ENCODE results near the gene SEMA3D.

SEMA3D gene

GRCh38 chr7:85119934-85120333, 66.9 kb downstream of the SEMA3D start:
- DNase-seq = no peak

GRCh38 chr7:85115862-85116261, 71.0 kb downstream of the SEMA3D start:
- DNase-seq = no peak

- DNase-seq = no peak
Measured at GRCh38 chr7:85115006-85115405, 71.8 kb downstream of the SEMA3D start.

DNA sequence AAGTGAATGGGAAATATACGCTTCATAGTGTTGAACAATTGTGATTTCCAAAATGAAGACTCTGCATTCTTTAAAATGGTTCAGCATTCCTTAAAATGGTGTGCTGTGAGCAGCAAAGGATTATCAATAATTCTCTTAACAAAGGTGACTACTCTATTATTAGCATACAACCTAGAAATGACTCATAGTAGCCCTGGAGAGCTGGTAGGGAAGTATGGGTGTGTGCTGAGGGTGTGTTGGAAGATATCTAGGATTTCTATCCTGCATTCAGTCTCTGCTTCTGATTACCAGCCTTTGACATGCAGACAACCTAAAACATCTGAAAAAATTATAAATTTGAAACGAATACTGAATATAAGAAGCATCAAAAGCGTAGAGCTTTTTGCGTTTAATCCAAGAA, 72.5 kb downstream of the SEMA3D start:
- no peak for DNase-seq

DNA sequence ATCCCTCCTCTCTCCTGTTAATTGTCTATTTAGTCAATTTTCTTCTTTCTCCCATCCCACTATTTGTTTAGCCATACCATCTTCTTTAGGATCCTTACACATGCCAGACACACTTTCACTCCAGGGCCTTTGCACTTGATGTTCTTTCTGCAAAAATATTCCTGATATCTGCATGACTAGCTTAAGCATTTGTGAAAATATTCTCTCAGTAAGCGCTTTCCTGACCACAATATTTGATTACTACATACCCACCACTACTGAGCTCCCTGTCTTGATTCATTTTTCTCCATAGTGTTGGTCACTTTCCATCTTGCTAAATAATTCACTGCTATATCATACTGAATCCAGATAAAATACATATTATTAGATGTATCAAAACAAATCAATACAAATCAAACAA, 75.1 kb downstream of the SEMA3D start:
- DNase-seq = no peak

- no peak for DNase-seq
Measured at GRCh38 chr7:85106719-85107118, 80.1 kb downstream of the SEMA3D start.

DNA sequence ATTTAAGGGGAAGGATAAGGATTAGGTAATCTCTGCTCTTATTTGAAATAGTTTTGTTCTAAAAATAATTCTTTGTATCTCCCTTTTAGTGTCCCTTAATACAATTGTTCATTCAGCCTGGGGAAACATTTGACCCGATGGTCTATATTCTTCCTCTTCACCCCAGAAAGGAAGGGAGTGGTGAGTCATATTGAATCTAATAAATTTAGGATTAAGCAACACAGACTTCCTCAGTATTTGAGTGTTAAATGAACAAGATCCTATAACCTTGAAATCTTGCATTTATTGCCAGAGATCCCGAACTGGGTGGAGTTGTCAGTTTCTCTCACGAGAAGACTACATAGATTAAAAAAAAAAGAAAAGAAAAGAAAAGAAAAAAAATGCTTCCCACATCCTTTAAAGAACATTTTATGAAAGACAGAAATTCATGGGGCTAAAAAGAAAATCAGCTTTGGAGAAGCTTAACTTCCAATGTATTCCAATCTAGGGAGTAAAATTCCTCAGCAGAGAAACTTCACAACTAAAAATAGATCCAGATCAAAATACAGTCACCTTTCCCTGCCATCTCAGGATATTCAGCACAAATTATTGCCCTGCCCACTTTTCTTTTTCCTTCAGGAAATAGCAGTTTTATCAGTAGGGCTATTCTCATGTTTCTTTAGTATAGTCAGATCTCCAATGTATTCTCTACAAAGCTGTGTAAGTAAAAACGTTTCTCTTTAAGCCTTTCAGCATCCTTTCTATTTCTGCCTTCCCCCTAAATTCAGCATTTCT, 82.2 kb downstream of the SEMA3D start:
- no peak for DNase-seq

DNA sequence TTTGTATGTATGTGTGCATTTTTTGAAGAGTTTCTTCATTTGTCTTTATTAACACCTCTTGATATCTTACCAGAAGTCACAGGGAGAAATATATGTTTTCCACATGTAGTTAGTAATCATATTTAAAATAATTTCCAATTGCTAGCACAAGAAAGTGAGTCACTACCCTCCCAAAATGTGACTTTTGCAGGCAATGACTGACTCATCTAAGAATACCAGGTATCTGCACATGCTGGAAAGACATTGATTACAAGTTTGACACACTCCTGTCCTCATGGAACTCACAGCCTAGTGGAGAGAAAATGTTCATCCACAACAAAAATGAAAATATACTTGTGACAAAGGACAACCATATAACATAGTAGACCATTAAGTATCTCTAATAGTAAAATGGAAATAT, 82.9 kb downstream of the SEMA3D start:
- no peak for DNase-seq

DNA sequence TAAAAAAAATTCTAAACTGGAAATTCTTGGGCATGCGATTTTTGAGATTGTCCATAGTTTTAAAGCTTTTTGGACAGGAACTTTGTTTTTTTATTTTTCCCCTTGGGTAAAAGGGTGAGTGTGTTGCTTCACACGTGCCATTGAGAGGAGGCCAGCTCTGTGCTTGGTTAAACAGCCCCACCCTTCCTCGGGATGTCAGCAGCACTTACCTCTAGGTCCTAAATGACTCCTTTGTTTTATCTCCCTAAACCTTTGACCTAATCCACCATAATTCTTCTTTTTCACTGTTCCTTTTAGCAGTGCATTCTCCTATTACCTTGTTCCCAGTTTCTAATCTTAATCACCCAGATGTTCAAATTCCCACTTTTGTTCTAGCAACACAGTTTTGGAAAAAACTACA, 83.5 kb downstream of the SEMA3D start:
- DNase-seq = no peak

DNA sequence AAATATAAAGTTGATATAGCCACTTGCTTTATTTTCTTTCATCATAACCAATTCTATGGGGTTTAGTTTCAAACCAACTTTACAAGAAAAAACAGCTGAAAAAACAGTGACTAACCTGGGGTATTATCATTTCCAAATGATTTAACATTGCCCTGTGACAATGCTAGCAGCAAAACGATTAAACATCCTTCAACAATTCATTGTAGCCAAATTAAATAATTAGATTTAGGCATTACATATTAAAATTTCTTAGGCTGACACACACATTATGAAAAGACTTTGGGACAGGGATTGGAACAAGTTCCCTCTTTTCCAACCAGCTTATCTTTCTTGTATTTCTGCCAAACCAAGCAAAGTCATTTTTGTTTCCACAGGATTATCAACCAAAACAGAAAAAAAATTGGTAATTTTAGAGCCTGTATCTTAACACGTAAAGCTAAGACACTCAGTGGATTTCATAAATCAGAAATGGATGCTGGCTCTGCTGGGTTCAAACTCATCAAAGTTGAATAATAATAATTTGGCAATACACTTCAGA, 84.0 kb downstream of the SEMA3D start:
- no peak for DNase-seq

DNA sequence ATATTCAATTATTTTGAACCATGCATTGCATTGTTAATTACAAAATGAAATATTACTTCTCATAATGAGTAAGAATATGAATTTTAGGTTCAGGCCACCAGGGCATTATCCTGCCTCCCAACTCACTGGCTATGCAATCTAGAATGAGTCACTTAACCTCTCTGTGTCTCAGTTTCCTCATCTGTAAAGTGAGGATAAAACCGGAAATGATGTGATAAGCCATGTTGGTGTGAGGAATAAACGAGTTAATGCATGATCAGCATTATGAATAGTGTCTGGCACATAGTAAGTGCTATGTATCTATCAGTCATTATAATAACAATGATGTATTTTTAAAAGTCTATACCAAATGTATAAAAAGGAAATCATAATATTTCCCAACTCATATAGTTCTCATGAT, 85.5 kb downstream of the SEMA3D start:
- DNase-seq = no peak

GRCh38 chr7:85097844-85098243, 89.0 kb downstream of the SEMA3D start:
- no peak for DNase-seq

DNA sequence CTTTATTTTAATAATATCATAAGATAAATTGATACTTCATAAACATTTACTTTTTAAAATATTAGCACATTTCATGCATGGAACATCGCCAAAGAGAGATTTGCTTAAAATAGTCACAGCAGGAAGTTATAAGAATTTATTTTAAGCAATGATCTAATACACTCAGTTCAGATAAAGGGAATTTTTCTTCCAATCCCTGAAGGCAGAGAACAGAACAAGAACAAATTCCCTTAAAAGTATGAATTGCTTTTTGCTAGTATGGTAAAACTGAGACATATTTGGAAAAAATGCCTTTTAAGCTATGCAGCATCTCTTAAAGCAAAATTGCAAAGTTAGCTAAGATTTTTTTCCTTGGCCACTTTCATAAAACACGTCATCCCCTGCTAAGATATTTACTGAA, 91.0 kb downstream of the SEMA3D start:
- DNase-seq = no peak

- no peak for DNase-seq
Measured at GRCh38 chr7:85095366-85095765, 91.5 kb downstream of the SEMA3D start.

DNA sequence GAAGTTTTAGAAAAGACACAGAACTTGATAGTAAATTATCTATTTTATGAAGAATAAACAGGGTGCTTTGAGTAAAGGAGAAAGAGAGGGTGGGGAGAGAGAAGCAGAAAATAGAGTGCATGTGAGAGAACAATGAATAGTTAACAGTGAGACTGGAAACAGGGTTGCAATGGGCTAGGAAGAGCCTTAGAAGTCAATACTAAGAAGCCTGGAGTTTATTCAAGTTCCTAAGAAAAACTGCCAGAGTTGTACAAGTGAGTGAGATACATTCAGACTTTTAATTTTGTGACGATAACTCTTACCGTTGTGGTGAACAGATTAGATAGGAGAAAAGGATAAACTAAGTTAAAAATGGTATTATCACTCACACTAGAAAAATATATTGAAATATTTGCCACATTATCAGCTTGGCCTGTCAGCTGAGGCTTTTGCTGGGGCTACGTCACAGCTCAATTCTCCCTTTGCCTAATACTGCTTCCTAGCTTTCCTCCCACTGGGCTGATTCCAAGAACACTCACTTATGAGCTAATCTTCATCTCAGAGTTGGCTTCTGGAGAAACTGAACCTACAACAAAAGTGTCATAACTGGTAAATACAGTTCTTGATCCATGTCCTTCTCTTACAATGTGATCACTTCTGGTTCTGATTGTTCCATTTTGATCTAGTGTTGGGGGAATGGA, 92.7 kb downstream of the SEMA3D start:
- DNase-seq = no peak

DNA sequence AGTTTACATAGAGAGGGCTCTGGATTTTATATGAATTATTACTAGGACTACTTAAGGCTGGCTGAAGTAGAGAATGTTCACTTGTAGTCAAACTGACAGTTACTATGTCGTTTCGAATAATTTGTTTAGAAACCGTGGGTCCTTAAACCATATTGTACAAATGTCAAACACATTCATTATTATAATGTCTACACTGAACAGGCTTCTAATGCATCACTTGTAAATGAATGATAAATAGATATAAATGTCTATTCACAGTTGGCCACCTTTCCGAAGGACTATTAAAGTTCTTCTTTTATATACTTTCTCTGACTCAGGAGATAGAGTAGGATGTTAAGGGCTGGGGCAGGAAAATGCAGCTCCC, 95.3 kb downstream of the SEMA3D start:
- no peak for DNase-seq

GRCh38 chr7:85090919-85091564, 95.8 kb downstream of the SEMA3D start:
- DNase-seq = no peak

DNA sequence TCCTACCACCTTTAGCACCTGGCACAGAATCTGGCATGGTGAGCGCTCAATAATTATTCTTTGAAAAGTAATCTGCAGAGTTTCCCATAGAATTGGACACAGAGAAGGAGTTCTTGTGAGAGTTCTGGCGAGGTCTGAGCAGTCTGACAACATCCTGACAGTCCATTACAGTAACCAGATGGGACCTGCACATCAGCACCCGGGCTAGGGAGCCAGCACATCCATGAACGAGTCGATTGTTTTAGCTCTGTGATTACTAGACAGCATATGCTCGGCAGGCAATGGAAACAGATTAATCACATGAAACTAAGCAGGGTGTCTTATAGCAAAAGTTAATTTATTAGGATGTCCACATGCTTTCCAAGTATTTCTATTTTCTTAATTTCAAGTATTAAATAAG, 96.7 kb downstream of the SEMA3D start:
- DNase-seq = no peak

- DNase-seq = no peak
Measured at GRCh38 chr7:85081846-85082245, 105.0 kb downstream of the SEMA3D start.

GRCh38 chr7:85081392-85081791, 105.5 kb downstream of the SEMA3D start:
- DNase-seq = no peak

- DNase-seq = no peak
Measured at GRCh38 chr7:85079434-85079833, 107.4 kb downstream of the SEMA3D start.

DNA sequence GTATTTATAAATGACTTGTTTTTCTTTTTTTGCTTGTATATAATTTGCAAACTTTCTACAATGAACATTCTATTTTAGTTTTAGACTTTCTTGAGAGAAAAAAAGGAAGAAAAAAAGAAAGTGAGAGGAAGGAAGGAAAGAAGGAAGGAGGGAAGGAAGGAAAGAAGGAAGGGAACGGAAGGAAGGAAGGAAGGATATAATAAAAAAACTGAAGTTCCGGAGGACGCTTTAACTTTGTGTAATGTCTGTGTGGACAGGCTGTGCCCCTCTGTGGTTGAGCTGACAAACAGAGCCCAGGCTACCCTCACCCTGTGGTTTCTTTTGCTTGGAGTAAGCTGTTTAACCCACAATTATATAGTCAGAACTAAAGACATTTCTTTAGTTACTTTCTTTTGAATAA, 108.7 kb downstream of the SEMA3D start:
- no peak for DNase-seq

- no peak for DNase-seq
Measured at GRCh38 chr7:85075864-85076263, 111.0 kb downstream of the SEMA3D start.

DNA sequence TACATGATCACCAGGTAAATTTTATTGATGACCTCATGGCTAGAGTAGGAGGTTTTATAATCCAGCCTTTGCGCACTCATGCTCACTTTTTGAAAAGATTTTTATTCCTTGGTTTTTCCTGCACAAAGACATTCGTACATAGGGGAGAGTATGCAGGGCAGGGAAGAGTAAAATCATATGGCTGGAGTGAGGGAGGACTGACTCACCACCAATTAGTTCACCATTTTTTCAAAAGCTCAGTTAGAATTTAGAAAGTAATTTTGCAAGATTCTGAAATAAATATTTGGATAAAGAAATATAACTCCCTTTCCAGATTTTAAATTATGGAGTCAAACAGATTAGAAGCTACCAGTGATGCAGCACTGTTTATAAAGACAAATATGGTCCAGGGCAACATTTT, 111.9 kb downstream of the SEMA3D start:
- no peak for DNase-seq
